Effector memory CD8-positive, alpha-beta T cell (primary cell): ENCODE measurements around the gene BRF1.

Source experiments
- ATAC-seq: fragments of 150-1000 bp; cut with Tn5 transposase; replicated peaks from 2 replicates; pipeline ENCODE4 v1.10.0; 2021; ENCODE audit warnings: mild to moderate bottlenecking, moderate library complexity
- DNase-seq, 3 experiments: peaks; one replicate each; pipeline ENCODE4 v3.0.0; 2021
- H3K27ac Mint-ChIP-seq, 2 donors: one replicate each; pipeline ENCODE4 v1.8.0; 2022; ENCODE audit warnings: mild to moderate bottlenecking in 2 of 2, mixed read lengths in 2 of 2, moderate library complexity in 2 of 2
- H3K27me3 Mint-ChIP-seq, 2 donors: one replicate each; pipeline ENCODE4 v1.8.0; 2022; ENCODE audit warnings: mixed read lengths in 2 of 2
- H3K36me3 Mint-ChIP-seq: one replicate; pipeline ENCODE4 v1.8.0; 2022; ENCODE audit warnings: mild to moderate bottlenecking, moderate library complexity, mixed read lengths; ENCODE audit not compliant: insufficient read depth
- H3K4me1 Mint-ChIP-seq, 2 donors: one replicate each; pipeline ENCODE4 v1.8.0; 2022; ENCODE audit warnings: low read depth in 2 of 2, mixed read lengths in 2 of 2
- H3K4me3 Mint-ChIP-seq, 2 donors: one replicate each; pipeline ENCODE4 v1.8.0; 2022; ENCODE audit warnings: mild to moderate bottlenecking in 2 of 2, mixed read lengths in 2 of 2, moderate library complexity in 2 of 2
- H3K9me3 Mint-ChIP-seq, 2 donors: one replicate each; pipeline ENCODE4 v1.8.0; 2022; ENCODE audit warnings: mixed read lengths in 2 of 2

Gene BRF1

DNA sequence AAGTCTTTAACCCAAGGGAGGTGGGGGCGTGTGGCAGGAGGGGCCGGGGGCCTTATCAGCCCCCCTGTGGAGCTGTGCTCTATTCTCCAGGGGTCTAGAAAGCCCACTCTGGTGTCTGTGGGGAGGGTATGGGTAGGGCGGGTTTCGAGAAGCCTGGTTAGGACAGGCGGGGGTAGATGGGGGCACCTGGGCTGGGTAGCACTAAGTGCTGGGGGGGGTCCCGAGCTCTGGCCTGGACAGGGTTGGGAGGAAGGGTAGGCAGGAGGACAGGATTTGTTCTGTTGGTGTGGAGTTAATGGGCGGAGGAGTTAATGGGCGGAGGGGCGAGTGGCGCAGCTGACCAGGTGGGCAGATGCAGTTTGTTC is 15.8 kb upstream of the BRF1 start:
- DNase-seq (no peak), ATAC-seq (no peak)
- H3K4me1 Mint-ChIP-seq: peaks cover 14 to 16% of the 10 kb centered on the region in 2 donors
- H3K27me3 Mint-ChIP-seq: no peaks in the 10 kb centered on the region
- H3K4me3 Mint-ChIP-seq: peak overlapping the region; percentile 87
- peaks cover 18% of the 10 kb centered on the region for H3K36me3 Mint-ChIP-seq
- H3K27ac Mint-ChIP-seq: peak overlapping the region in 1 of 2 donors; percentile 76
- no peaks in the 10 kb centered on the region for H3K9me3 Mint-ChIP-seq

GRCh38 chr14:105315941-105316576 is 15.3 kb upstream of the BRF1 start:
- no peak for ATAC-seq
- Mint-ChIP-seq H3K27me3 (no peaks in the 10 kb centered on the region), H3K4me3 (peak overlapping the region; percentile 87), H3K4me1 (peaks cover 14 to 16% of the 10 kb centered on the region in 2 donors), H3K36me3 (peaks cover 18% of the 10 kb centered on the region), H3K27ac (peak overlapping the region in 1 of 2 donors; percentile 76), H3K9me3 (no peaks in the 10 kb centered on the region)
- DNase-seq: no peak

DNA sequence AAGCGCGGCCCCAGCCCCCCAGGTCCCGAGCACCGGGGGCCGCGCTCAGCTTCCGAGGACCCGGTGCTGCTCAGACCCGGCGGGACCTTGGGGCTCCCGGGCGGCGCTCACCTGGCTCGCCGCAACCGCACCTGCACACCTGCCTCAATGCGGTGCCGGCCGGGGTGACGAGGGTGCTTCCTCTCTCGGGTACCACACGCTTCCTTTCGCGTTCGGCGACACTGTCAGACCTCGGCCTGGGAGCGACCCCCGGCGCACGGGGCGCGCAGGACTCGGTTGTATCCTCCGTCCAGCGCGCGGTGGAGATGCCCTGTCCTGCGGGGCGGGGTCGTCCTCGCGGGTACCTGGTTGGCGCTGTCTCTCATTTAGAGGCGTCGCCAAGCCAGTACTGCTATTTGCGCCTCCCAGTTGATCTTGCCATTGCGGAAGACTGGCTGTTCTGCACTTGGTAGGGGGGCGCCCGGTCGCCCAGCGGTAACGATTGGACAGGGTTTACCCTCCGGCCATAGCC is 14.5 kb upstream of the BRF1 start:
- ATAC-seq (peak; percentile 59), DNase-seq (peak; percentile 46 to 53 (median 50))
- Mint-ChIP-seq H3K4me1 (peaks cover 14 to 16% of the 10 kb centered on the region in 2 donors), H3K36me3 (peaks cover 18% of the 10 kb centered on the region), H3K27me3 (no peaks in the 10 kb centered on the region), H3K9me3 (no peaks in the 10 kb centered on the region), H3K4me3 (peak overlapping the region; percentile 87), H3K27ac (peak overlapping the region; percentile 76 to 92)

DNA sequence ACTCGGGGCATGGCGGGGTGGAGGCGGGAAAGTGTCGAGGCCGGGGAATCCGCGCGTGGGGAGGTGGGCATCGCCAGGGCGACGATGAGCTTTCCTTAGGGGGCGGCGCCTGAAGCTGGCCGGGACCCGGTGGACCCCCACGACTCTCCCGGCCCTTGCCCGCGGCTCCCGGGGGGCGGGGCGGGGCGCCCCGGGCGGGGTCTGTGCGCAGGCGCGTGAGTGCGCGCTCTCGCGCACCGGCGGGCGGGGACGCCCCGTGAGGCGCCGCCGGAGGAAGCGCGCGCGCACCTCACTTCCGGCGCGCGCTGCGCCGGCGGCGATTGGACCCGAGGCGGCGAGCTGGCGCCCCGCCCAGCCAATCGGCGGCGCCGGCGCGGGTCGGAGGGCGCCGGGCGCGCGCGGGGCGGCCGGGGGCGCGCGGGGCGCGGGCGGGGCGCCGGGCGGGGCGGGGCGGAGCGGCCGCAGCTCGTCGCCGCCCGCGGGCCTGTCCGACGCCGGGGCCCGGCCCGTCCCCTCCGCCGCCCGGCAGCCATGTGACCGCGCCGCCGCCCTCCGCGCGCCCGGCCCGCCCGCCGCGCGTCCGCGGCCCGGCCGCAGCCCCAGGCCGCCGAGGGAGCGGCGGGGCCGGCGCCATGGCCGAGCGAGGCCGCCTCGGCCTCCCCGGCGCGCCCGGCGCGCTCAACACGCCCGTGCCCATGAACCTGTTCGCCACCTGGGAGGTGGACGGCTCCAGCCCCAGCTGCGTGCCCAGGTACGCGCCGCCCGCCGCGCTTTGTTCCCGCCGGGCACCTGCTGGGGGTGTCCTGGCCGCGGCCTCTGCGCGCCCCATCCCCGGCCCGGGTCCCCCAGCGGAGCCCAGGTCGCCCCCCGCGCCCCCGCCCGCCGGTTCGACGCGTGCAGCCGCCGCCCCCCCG is 13.7 kb upstream of the BRF1 start, which contains the start of gene PACS2:
TSS of gene PACS2 (plus strand) at position 462 of the 914 bp plus-strand sequence. CDS start at position 633, 171 bp downstream.
- peak within 1 kb of the TSS; percentile 87 for H3K4me3 Mint-ChIP-seq
- peak within 1 kb of the TSS; percentile 76 to 92 for H3K27ac Mint-ChIP-seq
- peaks cover 18% of the 10 kb centered on the region for H3K36me3 Mint-ChIP-seq
- DNase-seq: peak; percentile 57 to 75 (median 59)
- ATAC-seq: peak; percentile 75
- no peaks in the 10 kb centered on the region for H3K27me3 Mint-ChIP-seq
- peaks cover 14 to 16% of the 10 kb centered on the region in 2 donors for H3K4me1 Mint-ChIP-seq
- no peaks in the 10 kb centered on the region for H3K9me3 Mint-ChIP-seq

DNA sequence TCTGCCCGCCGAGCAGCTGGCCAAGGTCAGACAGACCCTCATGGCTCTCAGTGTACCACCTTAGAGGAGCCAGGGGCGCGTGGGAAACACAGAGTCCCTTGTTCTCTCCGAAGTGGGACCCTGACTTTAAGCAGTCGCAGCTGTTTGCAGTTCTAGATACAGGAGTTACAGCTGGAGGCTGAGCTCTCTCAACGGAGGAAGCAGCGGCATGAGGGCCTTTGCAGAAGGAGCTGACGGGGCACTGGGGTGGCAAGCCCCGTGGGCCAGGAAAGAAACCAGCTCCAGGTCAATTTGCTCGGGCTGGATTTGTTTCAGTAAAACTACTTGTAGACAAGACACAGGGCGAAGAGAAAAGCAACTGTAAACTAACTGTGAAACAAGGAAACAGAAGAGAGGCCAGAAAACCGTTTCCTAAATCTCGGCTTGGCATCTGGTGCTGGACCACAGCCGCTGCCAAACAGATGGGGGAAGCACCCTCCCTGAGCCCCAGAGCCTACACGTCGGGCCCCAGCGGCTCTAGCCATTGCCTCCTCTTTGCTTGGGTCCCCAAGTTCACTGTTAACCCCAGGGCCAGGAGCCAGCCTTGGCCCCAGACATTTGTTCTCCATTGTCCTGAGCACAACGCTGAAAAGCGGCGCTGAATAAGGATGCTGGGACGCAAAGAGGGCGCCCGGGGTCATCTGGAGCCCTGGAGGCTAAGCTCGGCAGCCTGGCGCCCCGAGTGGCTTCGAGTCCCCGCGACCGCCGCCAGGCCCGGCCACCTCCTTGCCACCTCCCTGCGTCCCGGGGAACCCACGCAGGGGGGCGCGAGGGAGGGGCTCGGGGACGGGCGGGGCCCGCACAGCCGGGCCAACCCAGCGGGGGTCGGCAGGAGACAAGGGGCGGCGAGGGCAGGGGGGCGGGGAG is 12.8 kb upstream of the BRF1 start:
- ATAC-seq (peak; percentile 20), DNase-seq (peak in 1 of 3 experiments; percentile 21)
- H3K4me3 Mint-ChIP-seq: peak overlapping the region; percentile 75 to 78
- no peaks in the 10 kb centered on the region for H3K9me3 Mint-ChIP-seq
- peaks cover 14 to 16% of the 10 kb centered on the region in 2 donors for H3K4me1 Mint-ChIP-seq
- H3K36me3 Mint-ChIP-seq: peaks cover 18% of the 10 kb centered on the region
- peak overlapping the region; percentile 69 to 79 for H3K27ac Mint-ChIP-seq
- no peaks in the 10 kb centered on the region for H3K27me3 Mint-ChIP-seq

DNA sequence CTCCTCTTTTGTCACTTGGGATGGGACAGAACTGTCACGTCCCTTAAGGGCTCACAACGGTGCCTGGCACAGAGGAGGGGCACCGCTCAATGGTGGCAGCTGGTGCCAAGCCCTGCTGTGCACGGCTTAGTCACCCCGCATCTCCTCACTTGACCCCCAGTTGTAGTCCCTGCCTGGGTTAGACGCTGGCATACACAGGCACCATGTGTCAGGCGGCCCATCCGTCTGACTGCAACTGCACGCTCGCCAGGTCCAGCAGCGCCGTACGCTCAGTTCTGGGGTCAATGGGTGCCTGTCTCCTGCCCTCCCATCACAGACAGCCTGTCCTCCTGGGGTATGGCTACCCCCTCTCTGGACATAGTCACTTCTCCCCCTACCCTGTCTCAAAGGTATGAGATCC is 12.2 kb upstream of the BRF1 start:
- H3K9me3 Mint-ChIP-seq: no peaks in the 10 kb centered on the region
- H3K4me3 Mint-ChIP-seq: peak overlapping the region; percentile 75 to 78
- ATAC-seq: no peak
- H3K4me1 Mint-ChIP-seq: peaks cover 14 to 16% of the 10 kb centered on the region in 2 donors
- H3K36me3 Mint-ChIP-seq: peaks cover 18% of the 10 kb centered on the region
- H3K27me3 Mint-ChIP-seq: no peaks in the 10 kb centered on the region
- peak overlapping the region; percentile 69 to 79 for H3K27ac Mint-ChIP-seq
- DNase-seq: no peak

DNA sequence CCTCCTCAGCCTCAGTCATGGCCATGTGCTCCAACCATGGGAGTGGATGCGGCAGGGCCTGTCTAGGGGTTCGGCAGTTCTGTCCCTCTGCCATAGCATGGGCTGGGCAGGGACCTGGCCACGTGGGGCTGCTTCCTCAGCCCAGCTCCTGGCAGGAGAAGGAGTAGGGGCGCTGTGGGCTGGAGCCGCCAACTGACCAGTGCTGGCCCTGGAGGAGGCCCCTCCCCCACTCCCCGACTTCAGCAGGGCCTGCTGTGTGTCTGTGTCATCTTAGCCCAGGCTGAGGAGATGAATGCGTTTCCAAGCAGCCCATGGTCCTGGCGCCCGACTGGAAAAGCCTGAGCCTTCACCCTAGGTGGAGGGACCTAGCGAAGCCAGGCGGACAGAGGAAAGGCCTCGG is 11.0 kb upstream of the BRF1 start:
- ATAC-seq (no peak), DNase-seq (no peak)
- Mint-ChIP-seq H3K27ac (no peak overlapping the region), H3K36me3 (peaks cover 23% of the 10 kb centered on the region), H3K4me3 (no peak overlapping the region), H3K4me1 (peaks cover 13 to 16% of the 10 kb centered on the region in 2 donors), H3K9me3 (no peaks in the 10 kb centered on the region), H3K27me3 (no peaks in the 10 kb centered on the region)

DNA sequence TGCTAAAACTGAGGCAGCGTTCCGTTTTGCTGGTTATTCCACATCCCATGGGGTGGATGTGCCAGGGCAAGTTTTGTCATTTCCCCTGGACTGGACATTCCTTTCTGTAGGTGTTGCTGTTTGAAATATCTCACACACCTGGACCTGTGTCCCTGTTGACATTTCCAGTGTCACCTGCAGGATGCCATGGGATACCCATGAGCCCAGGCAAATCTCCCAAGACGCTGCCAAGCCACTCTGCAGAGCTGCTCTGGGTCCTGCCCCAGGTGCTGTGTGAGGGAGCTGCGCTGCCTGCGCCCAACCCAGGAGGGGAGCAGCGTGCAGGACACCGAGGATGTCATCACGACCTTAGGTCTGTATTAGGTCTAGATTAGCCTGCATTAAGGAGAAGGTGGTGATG is 8.6 kb upstream of the BRF1 start:
- no peak overlapping the region for H3K27ac Mint-ChIP-seq
- no peaks in the 10 kb centered on the region for H3K9me3 Mint-ChIP-seq
- no peak for ATAC-seq
- no peak overlapping the region for H3K4me3 Mint-ChIP-seq
- H3K4me1 Mint-ChIP-seq: peaks cover 9 to 10% of the 10 kb centered on the region in 2 donors
- no peak for DNase-seq
- H3K36me3 Mint-ChIP-seq: peaks cover 14% of the 10 kb centered on the region
- H3K27me3 Mint-ChIP-seq: no peaks in the 10 kb centered on the region

- peak overlapping the region in 1 of 2 donors; percentile 41 for H3K27ac Mint-ChIP-seq
- peaks cover 8% of the 10 kb centered on the region for H3K36me3 Mint-ChIP-seq
- ATAC-seq (no peak), DNase-seq (no peak)
- no peak overlapping the region for H3K4me3 Mint-ChIP-seq
- no peaks in the 10 kb centered on the region for H3K9me3 Mint-ChIP-seq
- peaks cover 5 to 7% of the 10 kb centered on the region in 2 donors for H3K4me1 Mint-ChIP-seq
- no peaks in the 10 kb centered on the region for H3K27me3 Mint-ChIP-seq
Measured at GRCh38 chr14:105307052-105307727, 6.4 kb upstream of the BRF1 start.

DNA sequence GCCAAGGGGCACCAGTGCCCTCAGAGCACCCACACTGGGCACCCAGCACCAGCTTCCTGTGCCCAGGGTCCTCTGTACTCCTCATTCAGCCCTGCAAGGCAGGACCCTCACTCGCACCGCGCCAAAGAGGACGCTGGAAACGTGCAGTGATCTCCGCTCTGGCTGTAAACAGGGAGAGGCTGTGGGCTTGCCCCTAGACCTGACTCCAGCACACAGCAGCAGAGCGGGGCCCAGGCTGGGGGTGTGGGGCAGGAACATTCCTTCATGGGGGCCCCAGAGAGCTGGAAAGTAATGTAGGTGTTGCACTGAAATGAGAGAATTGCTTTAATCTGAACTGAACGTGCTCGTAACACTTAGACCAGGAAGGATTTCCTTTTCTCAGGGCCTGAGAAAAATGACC is 5.0 kb upstream of the BRF1 start:
- H3K36me3 Mint-ChIP-seq: peaks cover 19% of the 10 kb centered on the region
- H3K4me3 Mint-ChIP-seq: no peak overlapping the region
- DNase-seq: no peak
- no peaks in the 10 kb centered on the region for H3K9me3 Mint-ChIP-seq
- H3K4me1 Mint-ChIP-seq: peaks cover 8 to 11% of the 10 kb centered on the region in 2 donors
- no peaks in the 10 kb centered on the region for H3K27me3 Mint-ChIP-seq
- H3K27ac Mint-ChIP-seq: peak overlapping the region in 1 of 2 donors; percentile 75
- ATAC-seq: no peak

GRCh38 chr14:105305345-105305744 is 4.5 kb upstream of the BRF1 start:
- Mint-ChIP-seq H3K4me1 (peaks cover 8 to 11% of the 10 kb centered on the region in 2 donors), H3K27ac (peak overlapping the region; percentile 50 to 75), H3K4me3 (no peak overlapping the region), H3K9me3 (no peaks in the 10 kb centered on the region), H3K36me3 (peaks cover 19% of the 10 kb centered on the region), H3K27me3 (no peaks in the 10 kb centered on the region)
- no peak for ATAC-seq
- no peak for DNase-seq

DNA sequence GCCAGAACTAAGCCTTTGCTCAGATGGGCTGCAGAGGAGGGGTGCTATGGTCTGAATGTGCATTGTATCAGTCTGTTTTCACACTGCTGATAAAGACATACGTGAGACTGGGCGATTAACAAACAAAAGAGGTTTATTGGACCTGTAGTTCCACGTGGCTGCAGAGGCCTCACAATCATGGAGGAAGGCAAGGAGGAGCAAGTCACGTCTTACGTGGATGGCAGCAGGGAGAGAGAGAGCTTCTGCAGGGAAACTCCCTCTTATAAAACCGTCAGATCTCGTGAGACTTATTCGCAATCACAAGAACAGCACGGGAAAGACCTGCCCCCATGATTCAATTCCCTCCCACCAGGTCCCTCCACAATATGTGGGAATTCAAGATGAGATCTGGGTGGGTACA is 3.8 kb upstream of the BRF1 start:
- no peak for DNase-seq
- Mint-ChIP-seq H3K36me3 (peaks cover 24% of the 10 kb centered on the region), H3K4me1 (peaks cover 12 to 16% of the 10 kb centered on the region in 2 donors), H3K9me3 (no peaks in the 10 kb centered on the region), H3K27me3 (no peaks in the 10 kb centered on the region), H3K27ac (peak overlapping the region; percentile 50 to 59), H3K4me3 (no peak overlapping the region)
- ATAC-seq: no peak
